Body of pancreas (tissue), 4 donors: Measurements from ENCODE around the gene GGT1.

Source experiments
- CTCF ChIP-seq, 7 experiments: fragments of 450-650 bp in 4 of 7; fragments of 200-600 bp in 3 of 7; sonication (generic) in 3 of 7; IDR thresholded peaks; one replicate each; pipeline ENCODE4 v1.5.1; 2016 to 2019; ENCODE audit warnings: antibody characterized with exemption in 7 of 7
- POLR2A ChIP-seq, 3 donors: fragments of 450-650 bp; IDR thresholded peaks; one replicate each; pipeline ENCODE4 v1.6.1; 2016; ENCODE audit warnings: antibody characterized with exemption in 3 of 3, mild to moderate bottlenecking in 2 of 3

GRCh38 chr22:24566899-24567511, 36.0 kb upstream of the GGT1 start:
- TF ChIP-seq CTCF (IDR thresholded peaks at IDR 0.05) (no peak), POLR2A (IDR thresholded peaks at IDR 0.05) (no peak)
